Left ventricle myocardium superior (tissue), 1 donor: ENCODE measurements around the gene RPRD1A. TPM values are rescaled to one million over a fixed set of nuclear protein-coding genes. Genes with fewer than 3 reads are reported as not detected.
"Not testable (repeated sequence)": the region's sequence is repeated elsewhere in the genome, so short reads cannot be mapped to it uniquely, and the experiment has no call there.

ENCODE experiments used
- ATAC-seq: fragments of 200-7000 bp; cut with Tn5 transposase; one replicate; pipeline ENCODE4 v1.9.1; 2020; ENCODE audit warnings: mild to moderate bottlenecking, moderate library complexity
- DNase-seq: peaks from one replicate; pipeline ENCODE4 v3.0.0-alpha.2; 2020
- intact Hi-C: fragments of 100-400 bp; cut with micrococcal nuclease; formaldehyde crosslinking; loops from one replicate; pipeline ENCODE4 v1.11.0; 2022
- long read RNA-seq: library from polyadenylated mRNA; unstranded; transcript quantifications from one replicate; pipeline ENCODE4 v2.0.0, GENCODE V29; 2021
- total RNA-seq: library from RNA; stranded (reverse); fragmentation: NEBNext Ultra II Directional; extraction: Animal tissue kit (Norgen Biotek cat#: 25700); gene quantifications from one replicate; pipeline ENCODE4 v1.2.1, GENCODE V29; 2021
- donor health status: DM: no; HTN: yes; CAD: no; lungs with severe emphysema.

Gene RPRD1A, protein sequence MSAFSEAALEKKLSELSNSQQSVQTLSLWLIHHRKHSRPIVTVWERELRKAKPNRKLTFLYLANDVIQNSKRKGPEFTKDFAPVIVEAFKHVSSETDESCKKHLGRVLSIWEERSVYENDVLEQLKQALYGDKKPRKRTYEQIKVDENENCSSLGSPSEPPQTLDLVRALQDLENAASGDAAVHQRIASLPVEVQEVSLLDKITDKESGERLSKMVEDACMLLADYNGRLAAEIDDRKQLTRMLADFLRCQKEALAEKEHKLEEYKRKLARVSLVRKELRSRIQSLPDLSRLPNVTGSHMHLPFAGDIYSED
- total RNA-seq, result 57.4 TPM
- long read RNA-seq, full-length matches to known transcripts, result 43 of 66 reads
- long read RNA-seq, partial matches to known transcripts, result 8 of 66 reads
- long read RNA-seq, other reads (novel, unspliced or antisense), result 15 of 66 reads

DNA sequence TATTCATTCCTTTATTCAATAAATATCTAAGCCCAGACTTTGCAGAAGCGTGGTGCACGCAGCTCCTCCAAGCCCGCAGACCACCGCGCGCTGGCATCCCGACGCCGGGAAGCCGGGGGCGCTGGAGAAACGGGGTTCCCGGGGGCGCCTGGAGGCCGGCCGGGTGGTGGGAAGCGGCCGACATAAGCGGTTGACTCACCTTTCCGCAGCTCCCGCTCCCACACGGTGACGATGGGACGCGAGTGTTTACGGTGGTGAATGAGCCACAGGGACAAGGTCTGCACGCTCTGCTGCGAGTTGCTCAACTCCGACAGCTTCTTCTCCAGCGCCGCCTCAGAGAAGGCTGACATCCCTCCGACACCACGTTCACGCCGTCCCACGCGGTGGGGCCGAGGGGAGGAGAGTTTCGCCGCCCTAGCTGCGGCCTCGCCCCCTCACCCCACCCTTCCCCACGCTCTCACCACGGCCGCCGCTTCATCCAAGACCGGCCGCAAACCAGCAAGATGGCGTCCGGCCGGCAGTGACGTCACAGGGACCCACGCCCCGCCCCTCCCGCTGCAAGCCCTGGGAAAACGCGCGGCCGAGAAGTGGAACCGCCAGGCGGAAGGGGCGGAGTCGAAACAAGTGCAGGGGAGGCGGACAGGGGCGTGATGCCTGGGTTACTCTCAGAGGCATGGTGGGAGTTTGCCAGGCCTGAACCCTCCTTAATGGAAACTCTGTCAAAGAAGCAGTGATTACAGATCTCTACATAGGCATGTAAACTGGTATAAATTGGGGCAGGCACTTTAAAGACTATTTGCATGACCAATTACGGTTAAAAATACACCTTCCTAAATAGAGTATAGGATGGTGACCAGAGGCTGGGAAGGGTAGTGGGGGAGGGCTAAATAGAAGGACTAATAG is at the start of gene RPRD1A:
RPRD1A (minus strand) TSS at position 505 of the 903 bp plus-strand sequence; CDS start at position 350, 155 bp downstream.
- peak; percentile 99 for DNase-seq
- peak; percentile 98 for ATAC-seq
- intact Hi-C loops, result no loop called here

DNA sequence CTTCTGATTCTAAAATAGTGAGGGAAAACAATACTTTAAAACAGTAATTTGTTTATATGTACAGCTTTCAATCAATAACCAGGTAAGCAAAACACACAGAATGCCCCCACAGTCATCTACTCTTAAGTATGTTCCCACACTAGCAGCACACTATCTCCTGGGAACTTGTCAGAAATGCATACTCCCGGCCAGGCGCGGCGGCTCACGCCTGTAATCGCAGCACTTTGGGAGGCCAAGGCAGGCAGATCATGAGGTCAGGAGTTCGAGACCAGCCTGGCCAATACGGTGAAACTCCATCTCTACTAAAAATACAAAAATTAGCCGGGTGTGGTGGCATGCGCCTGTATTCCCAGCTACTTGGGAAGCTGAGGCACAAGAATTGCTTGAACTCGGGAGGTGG is 49.4 kb upstream of the RPRD1A start:
- intact Hi-C loops, ATAC-seq, DNase-seq: not testable (repeated sequence)

DNA sequence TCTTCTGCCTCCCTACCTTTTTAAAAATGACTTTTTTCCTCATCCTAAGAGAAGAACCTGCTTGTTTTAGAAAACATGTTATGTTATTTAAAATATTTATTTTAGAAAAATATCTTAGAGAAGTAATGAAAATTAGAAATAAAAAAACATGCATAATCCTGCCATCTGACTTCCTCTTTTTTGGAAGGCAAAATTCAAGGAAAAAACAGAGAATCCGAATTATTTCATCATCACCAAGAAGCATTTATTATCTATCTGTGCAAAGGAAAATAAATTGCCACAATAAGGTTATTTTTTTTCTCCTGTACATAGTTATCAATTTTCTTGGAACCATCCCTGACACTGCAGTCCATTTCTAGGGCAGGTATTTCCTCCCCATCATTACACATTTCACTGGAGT is 47.4 kb upstream of the RPRD1A start:
- intact Hi-C loops, result no loop called here
- ATAC-seq, result no peak
- no peak for DNase-seq

DNA sequence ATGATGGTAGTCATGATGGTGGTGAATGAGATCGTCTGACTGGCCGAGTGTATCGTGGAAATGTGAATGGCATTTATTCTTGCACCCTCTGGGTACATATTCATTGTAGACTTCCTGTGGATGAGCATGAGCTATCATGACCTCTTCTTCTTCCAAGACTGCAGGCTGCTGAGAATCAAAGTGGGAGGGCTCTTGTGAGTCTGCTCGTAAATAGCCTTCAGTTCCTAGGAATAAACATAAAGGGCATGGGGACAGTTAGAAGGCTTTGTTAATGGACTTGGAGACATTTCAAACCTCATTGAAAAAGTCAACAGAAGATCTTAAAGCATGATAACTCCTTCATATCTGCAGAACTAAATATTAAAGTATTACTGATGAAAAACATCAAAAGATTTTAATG is 46.9 kb upstream of the RPRD1A start:
- intact Hi-C loops, result no loop called here
- DNase-seq, result no peak
- ATAC-seq, result no peak

DNA sequence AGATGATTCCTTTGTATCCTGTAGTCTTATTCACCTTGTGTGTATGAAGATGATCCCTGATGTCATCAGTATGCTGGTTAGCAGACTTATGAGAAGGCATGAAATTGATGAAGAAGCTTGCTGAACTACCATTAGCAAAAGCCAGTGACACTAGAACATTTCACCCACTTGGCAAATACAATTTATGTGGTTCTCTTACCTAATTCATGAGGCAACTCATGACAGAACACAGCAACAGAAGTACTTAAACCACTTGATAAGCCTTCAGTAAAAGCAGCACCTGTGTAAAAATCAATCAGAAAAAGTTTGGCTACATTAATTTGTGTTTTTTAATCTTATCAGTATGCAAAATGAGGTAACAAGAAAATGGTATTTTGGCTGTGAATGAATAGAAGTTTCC is 44.9 kb upstream of the RPRD1A start:
- DNase-seq (no peak), ATAC-seq (no peak)
- intact Hi-C loops, result no loop called here

DNA sequence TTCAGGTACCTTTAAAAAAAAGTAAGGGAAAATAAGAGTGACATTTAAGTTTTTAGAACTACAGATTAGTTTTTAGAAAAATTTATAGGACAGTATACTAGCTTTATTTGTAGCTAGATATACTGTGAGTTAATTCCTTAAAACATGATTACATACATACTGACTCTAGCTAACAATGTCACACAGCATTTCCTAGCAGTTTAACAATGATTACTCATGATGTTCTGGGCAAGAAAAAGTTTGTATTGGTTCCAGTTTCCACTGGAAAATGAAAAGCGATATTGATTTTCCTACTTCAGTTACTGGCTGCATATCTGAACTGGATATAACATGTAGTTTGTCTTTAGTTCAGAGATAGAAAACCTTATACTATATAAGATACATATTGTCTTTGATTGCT is 42.4 kb upstream of the RPRD1A start:
- no peak for DNase-seq
- intact Hi-C loops, result no loop called here
- ATAC-seq, result no peak

DNA sequence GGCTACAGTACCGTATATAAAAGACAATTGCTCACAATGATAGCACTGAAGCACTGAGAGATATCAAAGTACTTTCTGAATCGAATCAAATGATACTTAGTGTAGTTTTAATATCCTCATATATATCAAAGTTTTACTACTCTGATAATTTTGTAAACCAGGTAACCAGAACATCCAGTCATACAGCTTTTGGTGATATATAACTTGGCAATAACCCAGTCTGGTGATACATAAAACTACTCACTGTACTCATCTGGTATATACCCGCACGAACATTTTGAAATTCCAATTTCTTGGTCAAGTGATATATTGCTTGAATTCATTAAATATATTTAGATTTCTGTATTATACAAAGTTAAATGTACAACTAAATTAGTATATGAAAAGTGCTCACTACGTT is 41.2 kb upstream of the RPRD1A start:
- no peak for DNase-seq
- ATAC-seq, result no peak
- intact Hi-C loops, result no loop called here

DNA sequence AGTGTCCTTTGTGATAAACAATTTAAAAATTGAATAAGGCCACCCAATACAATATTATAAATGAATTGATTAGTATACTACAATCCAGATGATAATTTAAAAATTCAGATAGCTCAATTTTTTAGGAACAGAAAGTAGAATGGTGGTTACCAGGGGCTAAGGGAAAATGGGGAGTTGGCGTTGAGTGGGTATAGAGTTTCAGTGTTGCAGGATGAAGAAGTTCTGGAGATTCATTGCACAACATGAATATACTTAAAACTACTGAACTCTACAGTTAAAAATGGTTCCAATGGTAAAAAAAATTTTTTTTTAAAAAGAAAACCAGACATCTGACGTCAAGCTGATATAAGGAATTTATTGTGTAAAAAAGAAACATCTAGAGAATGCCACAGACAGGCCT is 40.8 kb upstream of the RPRD1A start:
- intact Hi-C loops, result no loop called here
- DNase-seq (no peak), ATAC-seq (no peak)

DNA sequence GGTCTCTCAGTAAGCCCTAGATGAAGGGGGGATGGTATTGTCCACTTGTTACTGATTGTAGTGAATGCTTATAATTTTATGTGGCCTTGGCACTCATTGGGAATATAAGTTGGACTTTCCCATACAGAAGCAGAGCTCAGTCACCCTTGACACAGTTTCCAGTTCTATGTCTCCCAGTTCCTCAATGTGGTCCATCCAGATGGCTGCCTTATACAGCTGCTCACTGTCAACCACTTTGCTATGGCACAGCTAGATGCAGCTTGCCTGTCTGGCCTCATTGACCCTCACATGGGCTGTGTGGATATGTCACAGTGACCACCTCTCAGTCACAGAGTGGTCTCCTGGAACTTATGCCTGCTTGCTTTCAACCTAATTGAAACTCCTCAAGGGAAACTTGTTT is 40.1 kb upstream of the RPRD1A start:
- ATAC-seq, result no peak
- no peak for DNase-seq
- intact Hi-C loops, result no loop called here

DNA sequence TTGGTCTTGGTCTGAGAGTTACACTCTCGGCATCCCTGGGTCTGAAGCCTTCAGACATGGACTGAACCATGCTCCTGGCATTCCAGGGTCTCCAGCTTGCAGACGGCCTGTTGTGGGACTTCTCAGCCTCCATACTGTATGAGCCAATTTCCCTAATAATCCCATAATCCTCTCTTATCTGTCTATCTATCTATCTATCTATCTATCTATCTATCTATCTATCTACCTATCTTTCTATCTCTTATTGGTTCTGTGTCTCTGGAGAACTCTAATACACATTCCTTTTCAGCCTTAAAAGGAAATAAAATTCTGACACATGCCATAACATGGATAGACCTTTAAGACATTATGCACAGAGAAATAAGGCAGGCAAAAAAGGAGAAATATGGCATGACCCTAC is 37.4 kb upstream of the RPRD1A start:
- ATAC-seq (no peak), DNase-seq (no peak)
- intact Hi-C loops, result no loop called here

DNA sequence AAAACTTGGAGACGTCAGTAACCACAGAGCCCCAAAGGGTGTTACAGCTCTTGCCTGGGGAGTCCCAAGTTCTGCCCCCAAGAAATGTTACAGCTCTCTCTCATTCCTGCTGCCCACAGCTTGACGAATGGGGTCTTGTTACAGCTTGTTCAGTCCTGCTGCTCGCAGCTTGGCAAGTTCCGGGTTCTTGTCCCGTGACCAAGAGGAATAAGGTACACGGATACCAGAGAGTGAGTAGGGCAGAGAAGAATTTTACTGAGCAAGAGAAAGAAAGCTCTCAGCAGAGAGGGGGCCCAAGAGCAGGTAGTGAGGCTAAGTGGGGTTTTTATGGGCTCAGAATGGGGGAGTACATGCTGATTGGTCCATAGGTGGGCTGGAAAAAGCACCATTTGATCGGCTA is 34.6 kb upstream of the RPRD1A start:
- no peak for ATAC-seq
- intact Hi-C loops, result no loop called here
- no peak for DNase-seq

DNA sequence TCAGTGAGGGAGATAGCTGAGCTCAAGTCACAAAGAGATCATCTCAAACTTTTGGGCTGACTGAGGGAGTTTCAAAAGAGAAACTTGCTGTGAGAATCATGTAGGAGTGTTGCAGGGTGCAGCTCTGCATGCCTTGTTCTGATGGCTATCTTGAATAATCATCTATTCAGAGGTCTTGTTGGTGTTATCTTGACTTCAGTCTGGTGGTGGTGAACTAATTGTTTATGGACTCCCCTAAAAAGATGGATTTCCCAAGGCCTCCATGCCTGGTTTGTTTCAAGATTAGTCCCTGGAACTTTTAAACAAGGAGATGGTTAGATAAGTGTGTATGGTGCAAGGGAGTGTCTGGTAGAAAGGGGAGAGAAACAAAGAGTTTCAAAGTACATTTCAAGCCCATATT is 32.0 kb upstream of the RPRD1A start:
- ATAC-seq, result no peak
- intact Hi-C loops, result no loop called here
- no peak for DNase-seq

DNA sequence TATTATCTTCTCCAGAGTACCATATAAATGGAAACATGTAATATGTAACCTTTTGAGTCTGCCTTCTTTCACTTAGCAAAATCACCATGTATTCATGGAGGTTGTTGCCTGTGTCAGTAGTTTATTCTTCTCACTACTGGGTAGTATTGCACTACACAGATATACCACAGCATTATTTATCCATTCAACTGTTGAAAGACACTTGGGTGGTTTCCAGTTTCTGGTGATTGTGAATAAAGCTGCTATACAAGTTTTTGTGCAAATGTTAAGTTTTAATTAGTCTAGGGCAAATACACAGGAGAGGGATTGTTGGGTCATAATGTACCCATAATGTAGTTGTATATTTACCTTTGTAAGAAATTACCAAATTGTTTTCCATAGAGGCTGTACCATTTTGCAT is 29.6 kb upstream of the RPRD1A start:
- DNase-seq (no peak), ATAC-seq (no peak)
- intact Hi-C loops, result loop anchor here (2.0 kb wide), 1 partner anchor 188 kb away; no protein-coding TSS in a partner anchor

DNA sequence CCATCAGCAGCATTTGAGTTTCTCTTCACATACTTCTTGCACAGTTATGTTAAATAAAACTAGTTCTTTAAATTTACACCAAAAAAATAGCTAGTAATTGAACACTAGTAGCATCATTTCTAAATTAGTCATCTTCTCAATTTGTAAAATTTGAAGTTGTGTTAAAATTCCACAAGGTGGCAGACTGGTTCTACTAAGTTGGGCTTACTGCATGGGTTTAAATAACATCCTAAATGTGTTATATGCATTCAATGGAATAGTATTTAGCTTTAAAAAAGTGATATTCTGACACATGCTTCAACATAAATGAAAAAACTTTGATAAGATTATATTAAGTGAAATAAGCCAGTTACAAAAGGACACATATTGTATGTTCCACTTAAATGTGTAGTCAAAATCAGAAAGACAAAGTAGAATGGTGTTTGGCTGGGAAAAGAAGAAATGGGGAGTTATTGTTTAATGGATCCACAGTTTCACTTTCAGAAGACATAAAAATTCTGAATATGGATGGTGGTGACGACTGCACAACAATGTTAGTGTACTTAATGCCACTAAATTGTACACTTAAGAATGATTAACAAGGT is 28.7 kb upstream of the RPRD1A start:
- intact Hi-C loops, result loop anchor here (2.0 kb wide), 1 partner anchor 189 kb away; no protein-coding TSS in a partner anchor
- ATAC-seq (no peak), DNase-seq (no peak)

DNA sequence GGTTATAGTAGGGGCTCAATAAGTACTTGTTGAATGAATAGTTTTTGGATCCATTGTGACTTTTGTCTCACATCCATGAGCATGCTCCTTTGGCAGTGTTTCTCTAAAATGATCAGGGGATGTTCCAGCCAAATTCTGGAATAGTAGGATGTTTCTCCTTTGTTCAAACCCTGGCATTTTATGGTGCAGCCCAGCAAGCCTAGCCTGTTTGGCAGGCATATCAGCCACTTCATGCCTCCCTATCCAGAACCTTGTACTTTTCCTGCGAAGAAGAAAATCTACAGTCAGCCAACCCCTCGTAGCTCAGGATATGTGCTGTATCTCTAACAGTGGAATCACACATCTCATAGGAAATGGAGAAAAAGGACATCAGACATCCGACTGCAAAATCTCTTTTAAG is 27.1 kb upstream of the RPRD1A start:
- ATAC-seq (no peak), DNase-seq (no peak)
- intact Hi-C loops, result no loop called here

DNA sequence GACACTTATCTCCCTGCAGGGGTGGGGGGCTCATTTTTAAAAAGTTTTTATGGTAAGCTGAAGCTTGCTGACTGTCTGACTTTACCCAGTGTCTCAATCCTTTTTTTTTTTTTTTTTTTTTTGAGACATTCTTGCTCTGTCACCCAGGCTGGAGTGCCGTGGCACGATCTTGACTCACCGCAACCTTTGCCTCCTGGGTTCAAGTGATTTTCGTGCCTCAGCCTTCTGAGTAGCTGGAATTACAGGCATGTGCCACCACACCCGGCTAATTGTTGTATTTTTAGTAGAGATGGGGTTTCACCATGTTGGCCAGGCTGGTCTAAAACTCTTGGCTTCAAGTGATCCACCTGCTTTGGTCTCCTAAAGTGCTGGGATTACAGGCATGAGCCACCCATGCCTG is 24.8 kb upstream of the RPRD1A start:
- DNase-seq, ATAC-seq, intact Hi-C loops: not testable (repeated sequence)

DNA sequence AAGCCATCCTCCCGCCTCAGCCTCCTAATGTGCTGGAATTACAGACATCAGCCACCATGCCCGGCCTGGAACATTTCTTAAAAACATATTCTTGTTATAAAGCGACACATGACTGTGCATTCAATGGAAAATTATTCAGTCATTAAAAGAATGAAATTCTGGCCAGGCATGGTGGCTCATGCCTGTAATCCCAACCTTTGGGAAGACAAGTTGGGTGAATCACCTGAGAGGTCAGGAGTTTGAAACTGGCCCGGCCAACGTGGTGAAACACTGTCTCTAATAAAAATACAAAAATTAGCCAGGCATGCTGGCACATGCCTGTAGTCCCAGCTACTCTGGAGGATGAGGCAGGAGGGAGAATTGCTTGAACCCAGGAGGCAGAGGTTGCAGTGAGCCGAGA is 21.6 kb upstream of the RPRD1A start:
- intact Hi-C loops, result no loop called here
- DNase-seq (no peak), ATAC-seq (no peak)

DNA sequence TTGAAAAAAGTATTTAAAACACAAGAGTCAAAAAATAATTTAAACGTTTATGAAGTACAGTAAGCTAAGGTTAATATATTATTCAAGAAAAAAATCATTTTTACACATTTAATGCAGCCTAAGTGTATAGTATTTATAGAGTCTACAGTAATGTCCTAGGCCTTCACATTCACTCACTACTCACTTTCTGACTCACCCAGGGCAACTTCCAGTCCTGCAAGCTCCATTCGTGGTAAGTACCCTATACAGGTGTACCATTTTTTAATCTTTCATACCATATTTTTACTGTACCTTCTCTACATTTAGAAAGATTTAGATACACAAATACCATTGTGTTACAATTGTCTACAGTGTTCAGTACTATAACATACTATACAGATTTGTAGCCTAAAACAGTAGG is 20.9 kb upstream of the RPRD1A start:
- intact Hi-C loops, result no loop called here
- DNase-seq (no peak), ATAC-seq (no peak)

DNA sequence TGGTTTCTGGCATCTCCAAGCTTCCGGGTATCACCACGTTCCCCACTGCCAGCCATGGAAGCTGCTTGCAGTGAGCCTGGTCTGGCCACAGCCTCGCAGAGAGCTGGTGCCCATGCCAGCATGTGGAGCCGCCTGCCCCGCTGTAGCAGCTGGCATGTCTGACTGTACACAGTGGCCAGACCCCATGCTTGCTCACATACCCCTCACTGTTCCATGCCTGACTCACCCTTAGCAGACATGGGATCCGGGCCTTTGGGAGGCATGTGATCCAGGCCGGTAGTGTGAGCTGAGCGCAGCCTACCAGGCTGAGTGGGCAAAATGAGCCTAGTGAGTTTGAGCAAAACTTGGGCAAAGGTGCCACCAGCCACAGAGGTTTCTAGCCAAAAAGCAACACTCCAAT is 18.8 kb upstream of the RPRD1A start:
- ATAC-seq (no peak), DNase-seq (no peak)
- intact Hi-C loops, result no loop called here

DNA sequence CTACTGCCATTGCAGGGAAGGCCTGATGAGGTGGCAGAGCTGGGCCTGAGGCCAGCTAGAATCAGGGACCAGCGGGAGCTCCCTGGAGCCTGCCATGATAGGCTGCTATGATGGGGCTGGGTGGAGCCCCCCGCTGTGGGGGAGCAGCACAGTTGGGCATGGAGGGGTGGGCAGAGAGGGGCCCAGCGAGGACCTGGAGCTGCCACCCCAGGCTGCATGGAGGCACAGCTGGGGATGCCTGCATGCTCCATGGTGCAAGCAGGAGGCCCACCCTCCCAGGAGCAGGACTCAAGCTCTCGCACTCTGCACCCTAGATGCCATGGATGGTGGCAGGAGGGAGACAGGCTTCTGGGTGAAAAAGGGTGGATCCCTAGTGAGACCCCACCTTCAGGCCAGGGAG is 17.8 kb upstream of the RPRD1A start:
- no peak for DNase-seq
- intact Hi-C loops, result no loop called here
- ATAC-seq, result no peak
